ENCODE results near the gene GLYR1. TPM values are rescaled to one million over a fixed set of nuclear protein-coding genes. Genes with fewer than 3 reads are reported as not detected.

Gene GLYR1
- total RNA-seq, 1 experiment from 2014 or later, result 30.6 TPM

GRCh38 chr16:4767872-4768548, 79.1 kb downstream of the GLYR1 start:
- TF ChIP-seq EZH2phosphoT487 (IDR thresholded peaks at IDR 0.05; ENCODE audit: borderline replicate concordance, low read length) (no peak), EZH2 (IDR thresholded peaks at IDR 0.05; ENCODE audit: low read length, unreplicated experiment) (no peak)
- TF ChIP-seq, protein P1, sequence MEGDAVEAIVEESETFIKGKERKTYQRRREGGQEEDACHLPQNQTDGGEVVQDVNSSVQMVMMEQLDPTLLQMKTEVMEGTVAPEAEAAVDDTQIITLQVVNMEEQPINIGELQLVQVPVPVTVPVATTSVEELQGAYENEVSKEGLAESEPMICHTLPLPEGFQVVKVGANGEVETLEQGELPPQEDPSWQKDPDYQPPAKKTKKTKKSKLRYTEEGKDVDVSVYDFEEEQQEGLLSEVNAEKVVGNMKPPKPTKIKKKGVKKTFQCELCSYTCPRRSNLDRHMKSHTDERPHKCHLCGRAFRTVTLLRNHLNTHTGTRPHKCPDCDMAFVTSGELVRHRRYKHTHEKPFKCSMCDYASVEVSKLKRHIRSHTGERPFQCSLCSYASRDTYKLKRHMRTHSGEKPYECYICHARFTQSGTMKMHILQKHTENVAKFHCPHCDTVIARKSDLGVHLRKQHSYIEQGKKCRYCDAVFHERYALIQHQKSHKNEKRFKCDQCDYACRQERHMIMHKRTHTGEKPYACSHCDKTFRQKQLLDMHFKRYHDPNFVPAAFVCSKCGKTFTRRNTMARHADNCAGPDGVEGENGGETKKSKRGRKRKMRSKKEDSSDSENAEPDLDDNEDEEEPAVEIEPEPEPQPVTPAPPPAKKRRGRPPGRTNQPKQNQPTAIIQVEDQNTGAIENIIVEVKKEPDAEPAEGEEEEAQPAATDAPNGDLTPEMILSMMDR (conservative IDR thresholded peaks at IDR 0.05; ENCODE audit: low read depth, low read length), result no peak
- no peaks in the 10 kb centered on the region for H3K9me3 ChIP-seq (ENCODE audit: low read length)
- ATAC-seq (no peak), DNase-seq (no peak)
- H4K20me1 ChIP-seq (ENCODE audit: low read length), result no peaks in the 10 kb centered on the region
- peak overlapping the region; percentile 64 for H3K4me3 ChIP-seq (ENCODE audit: low read length)
- H3K4me2 ChIP-seq (ENCODE audit: low read length), result peak overlapping the region; percentile 92
- peaks cover 15% of the 10 kb centered on the region for H3K4me1 ChIP-seq (ENCODE audit: insufficient read depth, low read length)
- intact Hi-C loops (cut with micrococcal nuclease), result no loop called here
- H3K9ac ChIP-seq (ENCODE audit: low read length), result peak overlapping the region; percentile 56
- no peaks in the 10 kb centered on the region for H3K36me3 ChIP-seq (ENCODE audit: low read depth, low read length)
- peak overlapping the region; percentile 41 for H3K27ac ChIP-seq (ENCODE audit: low read length)
- TSS peak; percentile 6 for BruUV-seq (replicated peaks)
- H3K79me2 ChIP-seq (ENCODE audit: low read length), result peaks cover 20% of the 10 kb centered on the region
- no peaks in the 10 kb centered on the region for H3K27me3 ChIP-seq (ENCODE audit: low read length)
- peak overlapping the region; percentile 85 for H2AFZ ChIP-seq (ENCODE audit: low read length)
- no peaks in the 10 kb centered on the region for H3K9me2 ChIP-seq (replicated peaks; ENCODE audit: low read length)
- POLR2A ChIA-PET (ENCODE audit: unreplicated experiment), result no interaction called here
- CTCF ChIA-PET, result no interaction called here
- H3F3A ChIP-seq (ENCODE audit: low read length, unreplicated experiment), result no peaks in the 10 kb centered on the region

DNA sequence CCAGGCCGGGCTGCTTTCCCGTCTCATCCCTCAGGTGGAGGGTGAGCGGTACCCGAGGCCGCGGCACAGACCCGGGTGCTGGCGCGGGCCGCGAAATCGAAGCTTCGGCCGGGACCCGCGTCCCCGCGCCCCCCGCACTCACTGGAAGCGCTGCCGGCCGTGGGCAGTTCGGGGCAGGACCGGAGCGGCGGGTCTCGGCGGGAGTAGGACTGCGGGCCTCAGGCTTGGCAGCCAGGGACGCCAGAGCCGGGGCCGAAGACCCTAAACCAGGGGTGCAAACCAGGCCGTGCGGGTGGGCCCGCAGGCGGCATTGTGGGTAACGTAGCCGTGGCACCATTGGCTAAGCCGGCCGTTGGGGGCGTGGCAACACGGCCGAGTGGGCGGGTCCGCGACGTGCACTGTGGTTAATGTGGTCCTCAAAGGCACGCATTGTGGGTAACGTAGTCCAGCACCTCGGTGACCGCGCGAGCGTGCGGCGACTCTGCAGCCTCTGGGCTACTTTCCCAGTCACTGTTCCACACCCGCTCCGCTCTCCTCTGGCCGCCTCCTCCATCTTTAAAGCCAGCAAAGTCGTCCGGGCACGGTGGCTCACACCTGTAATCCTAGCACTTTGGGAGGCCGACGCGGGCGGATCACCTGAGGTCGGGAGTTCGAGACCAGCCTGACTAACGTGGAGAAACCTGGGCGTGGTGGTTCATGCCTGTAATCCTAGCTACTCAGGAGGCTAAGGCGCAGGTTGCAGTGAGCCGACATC, 80.0 kb downstream of the GLYR1 start, which contains the start of gene ZNF500:
Gene ZNF500, minus strand, starts transcription at position 288 of the 754 bp plus-strand sequence. CDS start 1,184 bp downstream, outside the sequence.
- Histone ChIP-seq H3K9ac (ENCODE audit: low read length) (peak within 1 kb of the TSS; percentile 98), H3K27ac (ENCODE audit: low read length) (no peak within 1 kb of the TSS; the same call in 1 of the 2 replicates), H3K36me3 (ENCODE audit: low read depth, low read length) (no peaks in the 10 kb centered on the region), H3K9me2 (replicated peaks; ENCODE audit: low read length) (no peaks in the 10 kb centered on the region), H3K27me3 (ENCODE audit: low read length) (no peaks in the 10 kb centered on the region), H3K9me3 (ENCODE audit: low read length) (no peaks in the 10 kb centered on the region), H3K79me2 (ENCODE audit: low read length) (peaks cover 20% of the 10 kb centered on the region), H2AFZ (ENCODE audit: low read length) (peak within 1 kb of the TSS; percentile 95), H3K4me3 (ENCODE audit: low read length) (peak within 1 kb of the TSS; percentile 95), H3K4me1 (ENCODE audit: insufficient read depth, low read length) (peaks cover 15% of the 10 kb centered on the region), H3K4me2 (ENCODE audit: low read length) (peak within 1 kb of the TSS; percentile 94), H3F3A (ENCODE audit: low read length, unreplicated experiment) (no peaks in the 10 kb centered on the region), H4K20me1 (ENCODE audit: low read length) (no peaks in the 10 kb centered on the region)
- intact Hi-C loops (cut with micrococcal nuclease), result no loop called here
- CTCF ChIA-PET, result no interaction called here
- peak; percentile 91 for ATAC-seq
- TF ChIP-seq EZH2 (IDR thresholded peaks at IDR 0.05; ENCODE audit: low read length, unreplicated experiment), result no peak
- TF ChIP-seq, protein P1 (conservative IDR thresholded peaks at IDR 0.05; ENCODE audit: low read depth, low read length), result no peak
- no peak for TF ChIP-seq EZH2phosphoT487 (IDR thresholded peaks at IDR 0.05; ENCODE audit: borderline replicate concordance, low read length)
- peak; percentile 94 for DNase-seq
- BruUV-seq (replicated peaks), result no TSS peak
- POLR2A ChIA-PET (ENCODE audit: unreplicated experiment), result interaction anchor here (0.9 kb wide), 1 partner anchor 33 kb away, joined by 10 read pairs; the partner anchor contains the start of gene DNAAF8

Measured in PC-3 (cell line).